Stimulated activated CD8-positive, alpha-beta memory T cell treated with anti-CD3 and anti-CD28 coated beads, Interleukin-4, amount 100 ng/mL, for 48 hours (primary cell): ENCODE results near the gene UBE2H.
"Not testable (repeated sequence)": the region's sequence is repeated elsewhere in the genome, so short reads cannot be mapped to it uniquely, and the experiment has no call there.

Source experiments
- DNase-seq: peaks from one replicate; pipeline ENCODE4 v3.0.0-alpha.2; 2020

Gene UBE2H

DNA sequence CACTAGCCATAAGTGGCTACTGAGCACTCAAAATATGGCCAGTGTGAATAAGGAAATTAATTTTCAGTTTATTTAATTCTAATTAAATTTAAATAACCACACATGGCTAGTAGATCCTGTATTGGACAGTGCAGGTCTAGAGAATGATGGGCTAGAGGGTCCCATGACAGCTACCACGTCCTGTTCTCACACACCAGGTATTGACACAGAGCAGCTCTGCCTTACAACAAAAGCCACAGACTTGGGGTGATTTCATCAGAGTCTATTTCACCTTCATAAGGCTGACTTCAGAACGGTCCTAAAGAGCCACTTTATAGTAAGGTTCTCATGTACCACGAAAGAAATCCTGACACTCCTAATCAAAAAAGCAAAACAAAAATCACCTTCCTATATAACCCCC lies 111.3 kb downstream of the UBE2H start:
- DNase-seq = no peak

DNA sequence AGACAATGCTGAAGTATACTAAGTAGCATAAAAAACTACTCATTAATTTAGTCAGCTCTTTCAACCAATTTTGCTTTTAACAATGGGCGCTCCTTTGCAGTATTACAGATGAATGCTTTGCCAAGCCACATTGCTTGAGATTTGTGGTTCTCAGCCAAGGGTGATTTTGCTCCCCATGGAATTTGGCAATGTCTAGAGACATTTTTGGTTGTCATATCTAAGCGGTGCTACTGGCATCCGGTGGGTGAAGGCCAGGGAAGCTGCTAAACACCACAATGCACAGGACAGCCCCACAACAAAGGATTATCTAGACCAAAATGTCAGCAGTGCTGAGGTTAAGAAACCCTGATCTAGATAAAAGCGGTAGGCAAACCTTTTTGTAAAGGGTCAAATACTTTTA lies 112.0 kb downstream of the UBE2H start:
- no peak for DNase-seq

DNA sequence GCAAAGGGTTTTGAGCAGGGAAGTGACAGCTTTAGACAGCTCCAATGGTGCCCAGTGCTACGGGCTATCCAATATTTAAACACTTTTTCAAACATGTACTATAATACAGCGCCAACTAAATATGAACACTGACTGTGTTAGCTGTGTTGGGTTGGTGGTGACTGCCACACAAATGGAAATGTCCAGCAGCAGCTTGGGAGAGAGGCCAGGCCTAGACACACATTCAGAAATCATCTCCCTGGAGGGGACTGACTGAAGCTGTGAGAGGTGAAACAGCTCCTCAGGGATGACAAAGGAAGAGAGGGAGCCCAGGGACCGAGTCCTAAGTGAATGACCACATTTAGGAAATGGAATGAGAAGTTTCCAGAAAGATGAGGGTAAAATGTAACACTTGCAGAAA lies 115.8 kb downstream of the UBE2H start:
- no peak for DNase-seq

DNA sequence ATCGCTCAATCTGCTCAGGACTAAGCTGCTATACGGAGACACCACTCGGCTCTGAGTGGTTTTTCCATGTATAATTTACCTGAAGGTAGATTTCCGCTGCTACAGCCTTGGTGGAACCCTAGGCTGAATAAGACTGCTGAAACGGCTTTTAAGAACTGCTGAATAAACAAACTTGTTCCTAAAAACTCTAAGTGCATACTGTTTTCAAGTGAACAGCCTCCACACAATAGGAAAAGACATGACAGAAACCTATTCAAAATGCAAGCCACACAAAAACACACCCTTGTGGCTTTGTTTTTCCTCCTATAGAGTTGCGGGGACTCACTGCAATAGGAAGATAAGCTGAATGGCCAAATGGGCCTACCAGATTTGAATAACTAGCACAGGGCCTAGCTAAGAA lies 117.2 kb downstream of the UBE2H start:
- DNase-seq = no peak

DNA sequence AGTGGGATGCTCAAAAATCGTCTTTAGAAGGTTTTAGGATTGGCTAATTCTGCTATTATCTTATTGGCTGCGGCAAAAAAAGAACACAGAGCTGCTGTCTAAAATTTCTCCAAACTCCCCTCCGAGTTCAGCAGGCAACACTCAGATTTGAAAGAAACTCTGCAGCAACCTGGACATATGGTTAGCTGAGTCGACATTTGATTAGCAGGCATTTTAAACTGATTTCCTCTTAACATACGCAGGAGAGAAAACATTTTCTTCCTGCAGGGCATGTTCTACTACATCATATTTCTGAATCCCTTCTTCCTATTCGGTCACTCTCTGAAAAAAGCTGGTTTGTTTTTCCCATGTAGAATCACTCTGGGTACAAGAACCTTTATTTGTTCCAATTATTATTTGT lies 119.4 kb downstream of the UBE2H start:
- DNase-seq = not testable (repeated sequence)

DNA sequence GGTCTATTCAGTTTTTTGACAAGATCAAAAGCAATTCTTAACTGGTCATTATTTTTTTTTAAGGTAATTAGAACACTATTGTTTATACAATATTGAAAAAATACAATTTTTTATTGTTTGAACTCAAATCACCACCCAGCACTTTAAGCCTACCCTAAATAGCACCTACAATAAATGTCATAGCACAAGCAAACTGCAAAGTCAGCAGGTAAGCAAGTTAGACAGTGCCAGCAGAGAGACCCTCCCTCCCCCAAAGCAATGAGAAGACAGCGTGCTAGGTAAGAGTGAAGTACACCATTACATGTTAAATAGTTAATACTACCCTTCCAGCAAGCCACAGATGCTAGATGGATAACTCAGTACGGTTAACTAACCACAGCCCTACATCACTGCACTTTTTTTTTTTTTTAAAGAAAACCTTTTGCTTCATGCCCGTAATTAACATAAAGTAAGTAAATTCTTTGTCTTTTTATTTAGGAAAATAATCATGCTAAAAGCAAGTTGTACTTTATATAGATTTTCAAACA lies 120.0 kb downstream of the UBE2H start:
- DNase-seq = no peak

DNA sequence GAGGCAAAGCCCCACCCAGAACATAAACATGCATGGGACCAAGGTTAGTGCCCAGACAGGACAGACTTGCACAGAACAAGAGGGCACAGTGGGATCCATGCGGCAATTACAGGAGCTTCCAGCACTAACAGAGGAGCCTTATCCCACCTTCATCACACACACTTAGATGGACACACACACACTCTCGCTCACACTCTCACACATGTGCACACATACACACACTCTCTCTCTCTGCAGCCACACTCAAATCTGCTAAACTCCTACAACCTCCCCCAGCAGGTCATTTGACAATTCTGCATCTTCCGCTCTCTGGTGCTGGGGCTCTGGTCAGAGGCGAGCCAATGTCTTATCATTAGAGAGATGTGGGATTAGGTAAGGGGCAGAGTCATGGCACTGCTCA lies 120.5 kb downstream of the UBE2H start:
- no peak for DNase-seq

DNA sequence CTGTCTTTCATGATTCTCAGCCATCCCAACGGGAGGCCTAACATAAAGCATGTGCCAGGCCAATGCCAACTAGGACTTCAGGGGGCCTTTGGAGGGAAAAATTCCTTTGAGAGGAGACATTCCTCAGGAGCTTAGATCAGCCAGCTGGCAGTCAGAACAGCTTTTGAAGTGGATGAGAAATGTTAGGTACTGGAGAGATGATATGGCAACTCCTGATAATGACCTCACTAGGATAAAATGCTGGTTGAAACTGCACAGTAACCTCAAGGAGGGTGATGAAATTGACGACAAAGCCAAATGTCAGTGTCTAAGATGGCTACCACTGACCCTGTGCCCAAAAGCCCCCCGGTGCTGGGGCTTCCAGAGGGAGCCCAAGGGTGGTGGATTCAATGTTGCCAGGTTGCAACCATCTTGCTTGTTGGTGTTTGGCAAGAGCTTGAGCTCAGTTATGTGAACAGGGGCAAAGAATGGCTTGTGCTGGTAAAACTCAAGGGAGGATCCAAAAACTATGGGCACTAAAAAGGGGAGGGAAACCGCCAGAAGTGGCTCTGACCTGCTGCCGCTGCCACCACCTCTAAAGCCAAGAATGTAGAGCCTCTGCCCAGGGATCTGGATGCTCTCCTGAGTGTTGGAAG lies 121.2 kb downstream of the UBE2H start:
- DNase-seq = no peak

DNA sequence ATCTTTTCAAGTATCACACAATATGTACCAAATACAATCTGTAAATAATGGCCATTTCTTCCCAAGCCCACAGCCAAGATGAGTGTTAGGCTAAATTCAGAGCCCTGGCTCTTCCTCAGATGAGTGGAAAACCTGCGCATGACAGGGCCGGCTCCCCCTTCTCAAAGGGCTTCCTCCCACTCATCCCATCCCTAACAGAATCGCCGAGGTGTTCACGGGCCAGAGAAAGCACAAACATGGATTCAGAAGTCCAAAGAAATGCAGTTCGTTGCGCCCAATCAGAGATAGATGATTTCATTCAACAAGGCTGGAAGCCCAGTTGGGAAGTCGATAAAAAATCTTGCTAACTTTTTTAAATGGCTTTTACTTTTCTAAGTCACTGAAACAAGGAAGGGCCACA lies 121.8 kb downstream of the UBE2H start:
- no peak for DNase-seq

DNA sequence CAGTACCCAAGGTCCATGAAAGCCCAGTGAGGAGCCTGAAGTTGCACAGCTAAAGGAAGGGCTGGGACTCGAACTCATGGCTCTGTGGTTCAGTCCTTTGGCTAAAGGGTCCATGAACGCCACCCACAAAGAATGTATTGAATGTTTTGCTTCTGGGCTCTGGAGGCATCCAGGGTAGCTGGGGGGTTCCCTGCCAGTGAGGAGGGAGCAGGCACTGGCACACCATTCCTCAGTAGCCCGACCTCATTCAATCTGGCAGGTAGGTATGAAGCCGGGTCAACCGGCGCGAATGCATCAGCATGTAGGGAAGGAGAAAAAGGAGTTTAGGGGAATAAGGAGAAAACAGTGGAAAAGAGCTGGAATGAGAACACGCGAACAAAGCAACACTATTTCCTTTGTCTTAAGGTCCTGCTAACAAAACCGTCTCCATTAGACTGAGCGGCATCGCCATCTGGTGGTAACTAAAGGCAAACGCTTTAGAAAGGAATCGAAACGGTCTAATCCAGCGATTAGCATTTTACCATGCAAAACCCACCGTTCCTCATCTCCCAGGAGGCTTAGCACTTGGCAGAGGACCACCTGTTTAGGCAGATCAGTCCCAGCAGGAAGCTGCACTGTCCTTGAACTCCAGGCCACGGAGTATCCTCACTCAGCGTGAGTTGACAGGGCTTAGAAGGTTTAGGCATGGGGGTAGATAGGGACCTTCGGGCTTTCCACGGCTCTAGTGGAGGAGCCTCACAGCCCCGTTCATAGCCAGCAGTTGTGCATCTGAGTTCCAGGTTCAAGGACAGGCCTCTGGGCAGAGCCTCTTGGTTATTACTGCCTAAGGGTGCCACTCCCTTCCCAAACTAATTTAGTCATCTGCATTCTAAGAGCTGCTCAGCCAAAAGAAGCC lies 122.8 kb downstream of the UBE2H start:
- peak; percentile 64 for DNase-seq

DNA sequence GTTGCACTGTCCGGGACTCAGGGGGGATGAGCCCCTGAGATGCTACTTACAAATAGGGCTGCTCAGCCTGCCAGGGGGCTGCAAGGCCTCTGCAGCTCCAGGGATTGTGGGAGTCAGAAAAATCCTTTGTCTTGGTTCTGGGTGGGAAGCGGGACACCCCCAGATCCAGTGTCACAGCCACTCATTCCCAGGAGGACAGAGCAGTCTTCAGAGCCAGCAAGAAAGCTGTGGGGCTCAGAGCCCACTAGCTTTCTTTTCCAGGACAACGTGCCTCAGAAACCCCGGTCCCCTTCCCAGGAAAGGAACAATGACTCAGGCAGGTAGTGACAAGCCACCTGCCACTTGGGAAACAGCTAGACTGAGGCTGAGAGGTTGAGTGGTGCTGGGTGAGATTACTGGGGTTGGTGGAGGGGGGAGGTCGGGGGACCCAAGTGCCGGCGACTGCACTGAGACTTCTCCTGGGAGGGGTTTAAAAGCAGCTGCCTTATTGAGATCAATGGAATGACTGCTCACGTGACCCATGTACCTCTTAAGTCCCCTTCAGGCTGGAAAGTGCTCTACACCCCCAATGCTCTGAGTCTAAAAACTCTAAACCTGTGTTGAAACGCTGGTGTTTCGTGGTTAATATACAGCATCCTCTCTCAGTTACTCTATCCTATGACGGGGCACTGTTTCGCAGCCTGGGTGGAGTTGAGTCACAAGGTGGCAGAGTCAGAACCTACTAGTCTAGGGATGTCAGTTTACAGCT lies 123.6 kb downstream of the UBE2H start:
- peak; percentile 58 for DNase-seq

DNA sequence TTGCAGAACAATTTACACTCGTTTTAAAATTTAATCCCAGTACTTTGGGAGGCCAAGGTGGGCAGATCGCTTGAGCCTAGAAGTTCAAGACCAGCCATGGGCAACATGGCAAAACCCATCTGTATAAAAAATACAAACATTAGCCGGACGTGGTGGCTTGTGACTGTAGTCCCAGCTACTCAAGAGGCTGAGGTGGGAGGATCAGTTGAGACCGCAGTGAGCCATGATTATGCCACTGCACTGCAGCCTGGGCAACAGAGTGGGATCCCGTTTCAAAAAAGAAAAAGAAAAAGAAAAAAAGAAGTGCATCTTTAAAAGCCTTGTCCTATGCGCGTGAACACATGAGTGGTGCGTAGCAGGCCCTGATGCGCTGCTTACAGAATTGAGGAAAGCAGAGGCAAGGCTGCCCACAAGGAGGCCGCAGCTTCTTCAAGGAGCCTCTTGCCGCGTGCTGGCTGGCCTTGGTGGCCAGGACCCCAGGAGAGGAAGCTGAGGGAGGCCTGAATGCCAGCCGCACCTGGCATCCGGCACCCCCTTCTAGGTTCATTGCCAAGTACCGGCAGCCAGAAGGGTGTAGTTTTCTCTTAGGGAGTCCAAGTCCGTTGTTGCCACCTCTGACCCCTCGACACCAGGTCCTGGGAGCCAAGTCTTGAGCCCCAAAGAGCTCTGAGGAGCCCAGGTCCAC lies 124.5 kb downstream of the UBE2H start:
- no peak for DNase-seq

DNA sequence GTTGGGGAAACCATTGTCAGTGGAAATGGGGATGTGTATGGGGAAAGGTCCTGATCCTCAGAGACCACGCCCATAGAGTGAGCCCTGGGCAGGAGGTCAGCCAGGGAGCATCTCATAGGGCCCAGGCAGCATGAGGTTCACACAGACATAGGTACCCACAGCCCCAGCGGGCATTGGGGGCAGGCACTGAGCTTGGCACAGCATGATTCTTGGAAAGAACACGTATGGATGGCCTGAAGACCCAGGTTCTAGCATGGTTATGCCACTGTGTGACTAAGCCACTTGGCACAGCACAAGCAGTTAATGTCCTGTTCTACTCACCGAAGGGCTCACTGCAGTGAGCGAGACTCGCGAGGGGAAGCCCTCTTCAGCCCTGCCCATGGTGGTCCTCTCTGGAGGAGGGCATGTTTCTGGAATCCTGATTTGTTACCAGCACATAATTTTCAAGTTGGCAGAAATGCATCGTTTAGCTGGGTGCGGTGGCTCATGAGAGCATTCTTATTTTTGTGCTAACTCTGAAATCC lies 125.2 kb downstream of the UBE2H start:
- DNase-seq = no peak

DNA sequence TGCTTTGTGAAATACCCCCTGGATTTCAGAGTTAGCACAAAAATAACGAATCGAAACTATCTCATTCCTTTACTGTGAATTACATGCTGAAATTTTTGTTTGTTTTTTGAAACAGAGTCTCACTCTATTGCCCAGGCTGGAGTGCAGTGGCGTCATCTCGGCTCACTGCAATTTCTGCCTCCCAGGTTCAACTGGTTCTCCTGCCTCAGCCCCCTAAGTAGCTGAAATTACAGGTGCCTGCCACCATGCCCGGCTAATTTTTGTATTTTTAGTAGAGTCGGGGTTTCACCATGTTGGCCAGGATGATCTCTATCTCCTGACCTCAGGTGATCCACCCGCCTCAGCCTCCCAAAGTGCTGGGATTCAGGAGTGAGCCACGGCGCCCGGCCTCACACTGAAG lies 125.9 kb downstream of the UBE2H start:
- not testable (repeated sequence) for DNase-seq

DNA sequence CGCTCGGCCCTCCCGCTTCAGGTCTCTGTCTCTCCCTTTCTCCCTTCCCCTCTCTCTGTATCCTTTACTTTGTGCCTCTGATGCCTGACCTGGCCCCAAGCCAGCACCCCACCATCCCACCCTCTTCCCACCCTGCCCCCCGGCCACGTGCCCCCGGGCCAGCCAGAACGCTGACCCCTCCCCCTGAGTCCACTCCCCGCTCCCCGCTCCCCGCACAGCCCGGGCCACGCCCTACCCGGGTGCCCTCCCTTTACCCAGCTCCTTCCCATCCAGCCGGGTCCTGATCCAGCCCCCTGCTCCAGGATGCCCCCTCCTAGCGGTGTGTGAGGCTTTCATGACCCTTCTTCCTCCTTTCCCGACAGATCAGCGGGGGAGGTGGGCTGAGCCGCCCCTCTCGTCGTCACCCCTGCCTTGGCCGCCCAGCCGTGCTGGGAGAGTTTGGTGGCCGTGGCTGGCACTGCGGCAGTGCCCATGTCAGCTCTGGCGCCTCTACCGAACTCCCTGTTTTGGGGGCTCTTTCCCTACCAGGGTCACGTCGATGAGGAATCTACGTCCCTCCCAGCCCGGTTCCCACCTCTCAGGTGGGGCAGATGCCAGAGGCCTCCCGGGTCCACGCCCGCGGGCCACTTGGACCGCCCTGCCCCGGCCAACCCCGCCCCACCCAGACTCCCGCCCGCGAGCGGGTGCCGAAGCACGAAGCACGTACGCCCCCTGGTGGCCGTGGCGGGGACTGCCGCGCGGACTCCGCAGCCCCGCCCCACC lies 127.4 kb downstream of the UBE2H start:
- DNase-seq = peak; percentile 97

DNA sequence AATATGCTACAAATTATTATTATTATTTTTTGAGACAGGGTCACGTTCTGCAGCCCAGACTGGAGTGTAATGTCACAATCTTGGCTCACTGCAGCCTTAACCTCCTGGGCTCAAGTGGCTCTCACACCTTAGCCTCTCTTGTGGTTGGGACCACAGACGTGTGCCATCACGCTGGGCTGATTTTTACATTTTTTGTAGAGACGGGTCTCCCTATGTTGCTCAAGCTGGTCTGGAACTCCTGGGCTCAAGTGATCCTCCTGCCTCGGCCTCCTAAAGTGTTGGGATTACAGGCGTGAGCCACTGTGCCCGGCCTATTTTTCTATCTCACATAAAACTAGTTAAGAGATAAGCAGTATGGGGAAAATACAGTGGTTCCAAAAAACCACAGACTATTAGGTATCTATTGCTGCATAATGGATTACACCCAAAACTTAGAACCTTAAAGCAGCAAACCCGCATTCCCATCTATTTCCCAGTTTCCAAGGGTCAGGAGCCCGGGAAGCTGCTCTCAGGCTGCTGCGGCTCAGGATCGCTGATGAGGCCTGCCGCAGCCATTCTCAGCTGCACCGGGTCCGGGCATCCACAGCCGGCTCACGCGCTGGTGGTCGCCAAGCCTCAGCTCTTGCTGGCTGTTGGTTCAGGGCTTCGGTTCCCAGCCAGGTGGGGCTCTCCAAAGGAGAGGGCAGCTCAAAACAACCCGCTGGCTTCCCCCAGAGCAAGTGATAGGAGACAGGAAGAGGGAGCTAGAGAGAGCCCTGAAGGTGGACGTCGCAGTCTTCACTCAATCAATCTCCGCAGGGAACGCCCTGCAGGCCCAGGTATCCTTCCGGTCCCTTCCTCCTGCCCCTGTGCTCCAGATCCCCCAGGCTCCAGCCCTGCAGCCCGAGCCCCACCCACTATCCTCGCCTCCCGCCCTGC lies 128.2 kb downstream of the UBE2H start:
- DNase-seq = peak; percentile 60

DNA sequence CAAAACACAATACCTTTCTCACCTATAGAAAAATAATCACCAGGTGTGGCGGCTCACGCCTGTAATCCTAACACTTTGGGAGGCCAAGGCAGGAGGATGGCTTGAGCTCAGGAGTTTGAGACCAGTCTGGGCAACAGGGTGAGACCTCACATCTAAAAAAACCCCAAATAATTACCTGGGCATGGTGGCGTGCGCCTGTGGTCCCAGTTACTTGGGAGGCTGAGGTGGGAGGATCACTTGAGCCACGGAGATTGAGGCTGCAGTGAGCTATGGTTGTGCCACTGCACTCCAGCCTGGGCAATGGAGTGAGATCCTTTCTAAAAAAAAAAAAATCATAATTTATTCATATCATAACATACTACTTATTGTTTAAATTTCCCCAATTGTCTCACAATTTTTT lies 129.6 kb downstream of the UBE2H start:
- not testable (repeated sequence) for DNase-seq

DNA sequence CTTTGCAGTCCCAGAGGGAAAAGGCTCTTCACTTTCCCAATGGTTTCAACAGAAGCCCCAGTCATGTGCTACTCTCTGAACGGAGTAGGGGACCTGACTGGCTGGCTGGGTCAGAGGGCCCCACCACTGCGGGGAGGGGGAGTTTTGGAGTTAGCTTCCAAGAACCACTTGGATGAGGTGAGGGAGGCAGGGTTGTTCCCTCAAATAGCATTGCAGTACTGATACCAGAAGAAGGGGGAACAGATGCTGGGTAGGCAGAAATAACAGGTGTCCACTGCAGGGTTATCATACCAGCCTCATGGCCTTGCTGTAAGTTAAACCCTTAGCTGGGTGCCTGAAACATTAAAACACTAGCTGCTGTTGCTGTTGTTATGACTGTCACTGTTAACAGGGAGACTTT lies 131.3 kb downstream of the UBE2H start:
- no peak for DNase-seq

DNA sequence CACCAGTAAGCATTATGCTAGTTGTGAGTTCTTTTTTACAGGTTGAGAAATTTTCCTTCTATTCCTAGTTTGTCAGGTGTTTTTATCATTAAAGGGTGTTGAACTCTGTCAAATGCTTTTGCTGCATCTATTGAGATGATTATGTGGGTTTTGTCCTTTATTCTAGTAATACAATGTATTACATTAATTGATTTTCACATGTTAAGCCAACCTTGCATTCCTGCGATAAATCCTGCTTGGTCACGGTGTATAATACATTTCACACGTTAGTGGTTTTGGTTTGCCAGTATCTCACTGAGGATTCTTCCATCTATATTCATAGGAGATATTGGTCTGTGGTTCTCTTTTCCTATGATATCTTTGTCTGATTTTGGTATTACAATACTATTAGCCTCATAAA lies 136.0 kb downstream of the UBE2H start:
- DNase-seq = no peak

DNA sequence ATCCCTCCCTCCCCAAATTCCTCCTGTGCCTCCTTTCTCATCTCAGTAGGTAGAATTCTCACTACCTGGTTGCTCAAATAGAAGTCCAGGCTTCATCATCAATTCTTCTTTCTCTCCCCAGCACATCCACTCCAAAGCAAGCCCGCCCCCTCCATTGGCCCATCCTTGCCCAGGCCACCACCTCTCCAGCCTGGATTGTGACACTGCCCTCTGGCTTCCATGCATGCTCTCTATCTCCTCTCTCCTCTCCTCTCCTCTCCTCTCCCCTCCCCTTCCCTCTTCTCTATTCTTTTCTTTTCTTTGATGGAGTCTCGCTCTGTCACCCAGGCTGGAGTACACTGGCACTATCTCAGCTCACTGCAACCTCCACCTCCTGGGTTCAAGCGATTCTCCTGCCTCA lies 144.9 kb downstream of the UBE2H start:
- no peak for DNase-seq
